Smooth muscle cell (in vitro differentiated cells): ENCODE measurements around the gene KREMEN1. TPM values are rescaled to one million over a fixed set of nuclear protein-coding genes. Genes with fewer than 3 reads are reported as not detected.

ENCODE experiments used
- DNase-seq: peaks from one replicate; lab custom pipeline; 2025; ENCODE audit not compliant: unreplicated experiment; lab: John Stamatoyannopoulos, UW
- H2AFZ ChIP-seq: fragments of 200-600 bp; sonication (generic); 2 replicates; pipeline ENCODE4 v1.6.0; 2016; ENCODE audit warnings: antibody characterized with exemption, low read depth, mild to moderate bottlenecking
- H3F3A ChIP-seq: fragments of 200-600 bp; sonication (generic); 2 replicates; pipeline ENCODE4 v1.6.0; 2017; ENCODE audit warnings: antibody characterized with exemption, low read depth
- H3K27ac ChIP-seq: fragments of 200-600 bp; sonication (generic); 2 replicates; pipeline ENCODE4 v1.5.1; 2016; ENCODE audit warnings: low read depth, mild to moderate bottlenecking
- H3K27me3 ChIP-seq: fragments of 200-600 bp; sonication (generic); 2 replicates; pipeline ENCODE4 v1.6.1; 2016; ENCODE audit warnings: low read depth, mild to moderate bottlenecking
- H3K36me3 ChIP-seq: fragments of 200-600 bp; sonication (generic); 2 replicates; pipeline ENCODE4 v1.5.1; 2016; ENCODE audit warnings: low read depth
- H3K4me1 ChIP-seq: fragments of 200-600 bp; sonication (generic); 2 replicates; pipeline ENCODE4 v1.5.1; 2016; ENCODE audit warnings: low read depth
- H3K4me2 ChIP-seq: fragments of 200-600 bp; sonication (generic); 2 replicates; pipeline ENCODE4 v1.6.0; 2016; ENCODE audit warnings: mild to moderate bottlenecking
- H3K4me3 ChIP-seq: fragments of 200-600 bp; sonication (generic); 2 replicates; pipeline ENCODE4 v1.5.1; 2016; ENCODE audit warnings: mild to moderate bottlenecking
- H3K79me2 ChIP-seq: fragments of 200-600 bp; sonication (generic); 2 replicates; pipeline ENCODE4 v1.6.0; 2016; ENCODE audit warnings: low read depth, mild to moderate bottlenecking
- H3K9ac ChIP-seq: fragments of 200-600 bp; sonication (generic); 2 replicates; pipeline ENCODE4 v1.6.0; 2016; ENCODE audit warnings: low read depth
- H3K9me3 ChIP-seq: fragments of 200-600 bp; sonication (generic); replicated peaks from 2 replicates; pipeline ENCODE4 v1.5.1; 2016; ENCODE audit warnings: low read depth
- H4K20me1 ChIP-seq: fragments of 200-600 bp; sonication (generic); 2 replicates; pipeline ENCODE4 v1.6.0; 2016; ENCODE audit warnings: low read depth
- WGBS: methylation state at CpG from one replicate; pipeline ENCODE4 v1.1.7; 2016; ENCODE audit warnings: low lambda C conversion rate; 5-methylcytosine and 5-hydroxymethylcytosine counted together
- polyA plus RNA-seq: library from polyadenylated mRNA; unstranded; fragments of >200 nt; fragmentation: Nextera tagmentation; extraction: Ambion mirVana; gene quantifications from 2 replicates; pipeline ENCODE4 v1.2.1, GENCODE V29; 2016
- total RNA-seq: library from RNA; depleted of rRNA; stranded (reverse); fragments of >200 nt; gene quantifications from 2 replicates; pipeline ENCODE4 v1.2.3, GENCODE V29; 2014
- TF ChIP-seq, protein P1 (sequence below): fragments of 200-600 bp; sonication (generic); IDR thresholded peaks from 2 replicates; pipeline ENCODE4 v1.5.1; 2017; ENCODE audit warnings: borderline replicate concordance, mild to moderate bottlenecking, antibody characterized with exemption; ENCODE audit not compliant: insufficient read depth, poor library complexity, severe bottlenecking

KREMEN1 gene
- total and polyA plus RNA-seq, 2 experiments from 2014 or later, result 6.0 to 6.8 TPM

DNA sequence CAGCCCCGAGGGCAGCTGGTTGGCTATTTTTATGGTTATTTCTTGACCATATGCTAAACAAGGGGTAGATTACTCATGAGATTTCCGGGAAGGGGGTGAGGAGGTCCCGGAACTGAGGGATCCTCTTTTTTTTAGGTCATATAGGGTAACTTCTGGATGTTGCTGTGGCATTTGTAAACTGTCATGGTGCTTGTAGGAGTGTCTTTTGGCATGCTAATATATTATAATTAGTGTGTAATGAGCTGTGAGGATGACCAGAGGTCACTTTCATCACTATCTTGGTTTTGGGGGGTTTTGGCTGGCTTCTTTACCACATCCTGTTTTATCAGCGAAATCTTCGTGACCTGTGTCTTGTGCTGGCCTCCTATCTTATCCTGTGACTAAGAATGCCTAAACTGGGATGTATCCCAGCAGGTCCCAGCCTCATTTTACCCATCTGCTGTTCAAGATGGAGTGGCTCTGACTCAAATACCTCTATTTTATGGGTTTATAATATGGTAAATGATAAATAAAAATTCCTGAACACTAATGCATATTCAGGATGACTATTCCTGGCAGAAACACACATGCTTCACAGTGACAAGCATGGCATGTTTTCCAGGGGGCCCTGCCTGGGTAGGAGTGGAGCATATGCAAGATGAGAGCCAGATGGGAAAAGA, 11.2 kb downstream of the KREMEN1 start:
- Histone ChIP-seq H2AFZ (no peak overlapping the region), H3K36me3 (no peaks in the 10 kb centered on the region), H3K27me3 (no peaks in the 10 kb centered on the region), H3K4me3 (no peak overlapping the region), H3K4me2 (no peak overlapping the region), H3K27ac (no peak overlapping the region), H3K9me3 (no peaks in the 10 kb centered on the region), H3F3A (no peaks in the 10 kb centered on the region), H3K4me1 (peaks cover 3% of the 10 kb centered on the region), H3K79me2 (peaks cover 5% of the 10 kb centered on the region), H3K9ac (no peak overlapping the region), H4K20me1 (peaks cover 3% of the 10 kb centered on the region)
- TF ChIP-seq, protein P1, sequence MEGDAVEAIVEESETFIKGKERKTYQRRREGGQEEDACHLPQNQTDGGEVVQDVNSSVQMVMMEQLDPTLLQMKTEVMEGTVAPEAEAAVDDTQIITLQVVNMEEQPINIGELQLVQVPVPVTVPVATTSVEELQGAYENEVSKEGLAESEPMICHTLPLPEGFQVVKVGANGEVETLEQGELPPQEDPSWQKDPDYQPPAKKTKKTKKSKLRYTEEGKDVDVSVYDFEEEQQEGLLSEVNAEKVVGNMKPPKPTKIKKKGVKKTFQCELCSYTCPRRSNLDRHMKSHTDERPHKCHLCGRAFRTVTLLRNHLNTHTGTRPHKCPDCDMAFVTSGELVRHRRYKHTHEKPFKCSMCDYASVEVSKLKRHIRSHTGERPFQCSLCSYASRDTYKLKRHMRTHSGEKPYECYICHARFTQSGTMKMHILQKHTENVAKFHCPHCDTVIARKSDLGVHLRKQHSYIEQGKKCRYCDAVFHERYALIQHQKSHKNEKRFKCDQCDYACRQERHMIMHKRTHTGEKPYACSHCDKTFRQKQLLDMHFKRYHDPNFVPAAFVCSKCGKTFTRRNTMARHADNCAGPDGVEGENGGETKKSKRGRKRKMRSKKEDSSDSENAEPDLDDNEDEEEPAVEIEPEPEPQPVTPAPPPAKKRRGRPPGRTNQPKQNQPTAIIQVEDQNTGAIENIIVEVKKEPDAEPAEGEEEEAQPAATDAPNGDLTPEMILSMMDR, result no peak
- no peak for DNase-seq
- WGBS, result 40% methylated on average over 5 of the region's 5 CpGs

DNA sequence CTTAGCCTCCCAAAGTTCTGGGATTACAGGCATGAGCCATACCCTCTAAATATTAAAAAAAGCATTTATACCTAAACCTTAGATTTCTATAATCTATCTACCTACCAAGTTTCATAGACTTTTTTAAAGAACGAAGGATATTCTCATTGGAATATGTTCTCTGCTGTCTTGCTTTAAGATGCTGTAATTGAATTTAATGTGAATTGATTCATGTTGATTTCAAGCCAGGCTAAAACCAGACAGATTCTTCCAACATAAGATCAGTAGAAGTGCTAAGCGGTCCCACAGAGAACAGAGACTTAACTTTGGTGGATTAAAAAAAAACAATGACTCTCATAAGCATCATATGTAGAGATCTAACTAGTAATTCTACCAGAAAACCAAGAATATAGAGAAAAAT, 14.2 kb downstream of the KREMEN1 start:
- no peak overlapping the region for H3K4me3 ChIP-seq
- H3K4me1 ChIP-seq, result no peaks in the 10 kb centered on the region
- H3K27ac ChIP-seq, result no peak overlapping the region

GRCh38 chr22:29088809-29089208, 16.0 kb downstream of the KREMEN1 start:
- no peaks in the 10 kb centered on the region for H3K27me3 ChIP-seq
- no peak overlapping the region for H3K9ac ChIP-seq
- no peaks in the 10 kb centered on the region for H3K4me1 ChIP-seq
- H3K9me3 ChIP-seq, result no peaks in the 10 kb centered on the region
- no peak overlapping the region for H3K4me2 ChIP-seq
- H3K79me2 ChIP-seq, result no peaks in the 10 kb centered on the region
- H3K4me3 ChIP-seq, result no peak overlapping the region
- TF ChIP-seq, protein P1, result no peak
- H3F3A ChIP-seq, result no peaks in the 10 kb centered on the region
- 93% methylated on average over 3 of the region's 3 CpGs for WGBS
- no peaks in the 10 kb centered on the region for H3K36me3 ChIP-seq
- DNase-seq, result no peak
- H2AFZ ChIP-seq, result no peak overlapping the region
- peaks cover 3% of the 10 kb centered on the region for H4K20me1 ChIP-seq
- H3K27ac ChIP-seq, result no peak overlapping the region

More for the DNA sequence above, 14.2 kb downstream of the KREMEN1 start:
- Histone ChIP-seq H4K20me1 (peaks cover 3% of the 10 kb centered on the region), H3K79me2 (peaks cover 5% of the 10 kb centered on the region), H3F3A (no peaks in the 10 kb centered on the region), H3K9me3 (no peaks in the 10 kb centered on the region), H3K4me2 (no peak overlapping the region), H3K9ac (no peak overlapping the region), H3K36me3 (no peaks in the 10 kb centered on the region), H2AFZ (no peak overlapping the region), H3K27me3 (no peaks in the 10 kb centered on the region)
- TF ChIP-seq, protein P1, result no peak
- 100% methylated on average over 2 of the region's 2 CpGs for WGBS
- DNase-seq, result no peak

- TF ChIP-seq, protein P1, result no peak
- H3K27me3 ChIP-seq, result no peaks in the 10 kb centered on the region
- H3K9me3 ChIP-seq, result no peaks in the 10 kb centered on the region
- no peak overlapping the region for H3K4me2 ChIP-seq
- no peaks in the 10 kb centered on the region for H3K4me1 ChIP-seq
- no peaks in the 10 kb centered on the region for H3K79me2 ChIP-seq
- H3K9ac ChIP-seq, result no peak overlapping the region
- 88% methylated on average over 3 of the region's 3 CpGs for WGBS
- no peak overlapping the region for H2AFZ ChIP-seq
- H3K4me3 ChIP-seq, result no peak overlapping the region
- H3K27ac ChIP-seq, result no peak overlapping the region
- DNase-seq, result no peak
- no peaks in the 10 kb centered on the region for H3F3A ChIP-seq
- H3K36me3 ChIP-seq, result no peaks in the 10 kb centered on the region
- H4K20me1 ChIP-seq, result peaks cover 3% of the 10 kb centered on the region
Observed at GRCh38 chr22:29089507-29089906, 16.7 kb downstream of the KREMEN1 start.
